ENCODE results near the gene RAB7B. TPM values are rescaled to one million over a fixed set of nuclear protein-coding genes. Genes with fewer than 3 reads are reported as not detected.

The RAB7B gene
- polyA plus RNA-seq, 1 donor from 2014 or later: not detected

- Mint-ChIP-seq H3K4me3 (no peak overlapping the region), H3K9me3 (no peaks in the 10 kb centered on the region), H3K36me3 (no peaks in the 10 kb centered on the region), H3K27ac (no peak overlapping the region), H3K27me3 (peaks cover 35% of the 10 kb centered on the region), H3K4me1 (peaks cover 0 to 3% (median 3%) of the 10 kb centered on the region in 3 donors)
Observed at GRCh38 chr1:205944525-205944924, 58.7 kb downstream of the RAB7B start.

GRCh38 chr1:205943245-205943644 is 60.0 kb downstream of the RAB7B start, which contains the start of gene SLC26A9:
TSS of gene SLC26A9 (minus strand) at chr1:205943456. CDS start at chr1:205935820, 7,636 bp downstream.
- Mint-ChIP-seq H3K27ac (no peak within 1 kb of the TSS), H3K36me3 (peaks cover 1% of the 10 kb centered on the region), H3K27me3 (peaks cover 42% of the 10 kb centered on the region), H3K4me1 (peaks cover 0 to 3% (median 3%) of the 10 kb centered on the region in 3 donors), H3K9me3 (no peaks in the 10 kb centered on the region), H3K4me3 (no peak within 1 kb of the TSS)

- no peak overlapping the region for H3K4me3 Mint-ChIP-seq
- peaks cover 1% of the 10 kb centered on the region for H3K36me3 Mint-ChIP-seq
- H3K27me3 Mint-ChIP-seq: peaks cover 44% of the 10 kb centered on the region
- no peaks in the 10 kb centered on the region for H3K9me3 Mint-ChIP-seq
- peaks cover 0 to 3% (median 1%) of the 10 kb centered on the region in 3 donors for H3K4me1 Mint-ChIP-seq
- H3K27ac Mint-ChIP-seq: no peak overlapping the region
Observed at GRCh38 chr1:205942631-205943159, 60.5 kb downstream of the RAB7B start.

- peaks cover 46% of the 10 kb centered on the region for H3K27me3 Mint-ChIP-seq
- H3K36me3 Mint-ChIP-seq: peaks cover 1% of the 10 kb centered on the region
- no peak overlapping the region for H3K4me3 Mint-ChIP-seq
- peak overlapping the region in 1 of 3 donors; percentile 46 for H3K27ac Mint-ChIP-seq
- H3K9me3 Mint-ChIP-seq: no peaks in the 10 kb centered on the region
- H3K4me1 Mint-ChIP-seq: peaks cover 0 to 2% (median 0%) of the 10 kb centered on the region in 3 donors
Observed at GRCh38 chr1:205940710-205941109, 62.5 kb downstream of the RAB7B start.

GRCh38 chr1:205939690-205940330 is 63.4 kb downstream of the RAB7B start:
- no peak overlapping the region for H3K4me3 Mint-ChIP-seq
- peaks cover 0 to 2% (median 0%) of the 10 kb centered on the region in 3 donors for H3K4me1 Mint-ChIP-seq
- no peaks in the 10 kb centered on the region for H3K9me3 Mint-ChIP-seq
- peaks cover 41% of the 10 kb centered on the region for H3K27me3 Mint-ChIP-seq
- no peak overlapping the region for H3K27ac Mint-ChIP-seq
- peaks cover 1% of the 10 kb centered on the region for H3K36me3 Mint-ChIP-seq

- Mint-ChIP-seq H3K27ac (no peak overlapping the region), H3K27me3 (peaks cover 37% of the 10 kb centered on the region)
Observed at GRCh38 chr1:205938682-205939081, 64.5 kb downstream of the RAB7B start.

GRCh38 chr1:205936846-205937586 is 66.2 kb downstream of the RAB7B start:
- peaks cover 0 to 2% (median 0%) of the 10 kb centered on the region in 3 donors for H3K4me1 Mint-ChIP-seq
- peaks cover 28% of the 10 kb centered on the region for H3K27me3 Mint-ChIP-seq
- H3K36me3 Mint-ChIP-seq: peaks cover 1% of the 10 kb centered on the region
- H3K9me3 Mint-ChIP-seq: no peaks in the 10 kb centered on the region
- no peak overlapping the region for H3K27ac Mint-ChIP-seq
- no peak overlapping the region for H3K4me3 Mint-ChIP-seq

More at GRCh38 chr1:205938682-205939081, 64.5 kb downstream of the RAB7B start:
- Mint-ChIP-seq H3K4me3 (no peak overlapping the region), H3K36me3 (peaks cover 1% of the 10 kb centered on the region), H3K4me1 (peaks cover 0 to 2% (median 0%) of the 10 kb centered on the region in 3 donors), H3K9me3 (no peaks in the 10 kb centered on the region)

- Mint-ChIP-seq H3K27ac (peak overlapping the region in 1 of 3 donors; percentile 17), H3K36me3 (peaks cover 1% of the 10 kb centered on the region), H3K4me1 (peaks cover 0 to 2% (median 0%) of the 10 kb centered on the region in 3 donors), H3K27me3 (peaks cover 24% of the 10 kb centered on the region), H3K4me3 (no peak overlapping the region), H3K9me3 (no peaks in the 10 kb centered on the region)
Observed at GRCh38 chr1:205936311-205936710, 66.9 kb downstream of the RAB7B start.

GRCh38 chr1:205935869-205936268 is 67.3 kb downstream of the RAB7B start:
- Mint-ChIP-seq H3K36me3 (peaks cover 1% of the 10 kb centered on the region), H3K27me3 (peaks cover 23% of the 10 kb centered on the region), H3K4me1 (peaks cover 0 to 2% (median 0%) of the 10 kb centered on the region in 3 donors), H3K27ac (peak overlapping the region in 1 of 3 donors; percentile 65), H3K9me3 (no peaks in the 10 kb centered on the region), H3K4me3 (no peak overlapping the region)

GRCh38 chr1:205934788-205935187 is 68.4 kb downstream of the RAB7B start:
- Mint-ChIP-seq H3K27ac (no peak overlapping the region), H3K9me3 (no peaks in the 10 kb centered on the region), H3K36me3 (peaks cover 1% of the 10 kb centered on the region), H3K4me1 (peaks cover 0 to under 1% (median 0%) of the 10 kb centered on the region in 3 donors), H3K4me3 (no peak overlapping the region), H3K27me3 (peaks cover 18% of the 10 kb centered on the region)

GRCh38 chr1:205933671-205934618 is 69.2 kb downstream of the RAB7B start:
- Mint-ChIP-seq H3K27me3 (peaks cover 15% of the 10 kb centered on the region), H3K4me3 (no peak overlapping the region), H3K36me3 (peaks cover 1% of the 10 kb centered on the region), H3K4me1 (no peaks in the 10 kb centered on the region), H3K27ac (peak overlapping the region in 1 of 3 donors; percentile 50), H3K9me3 (no peaks in the 10 kb centered on the region)

- peaks cover 10% of the 10 kb centered on the region for H3K27me3 Mint-ChIP-seq
- no peak overlapping the region for H3K4me3 Mint-ChIP-seq
- H3K27ac Mint-ChIP-seq: no peak overlapping the region
- no peaks in the 10 kb centered on the region for H3K9me3 Mint-ChIP-seq
- no peaks in the 10 kb centered on the region for H3K36me3 Mint-ChIP-seq
- no peaks in the 10 kb centered on the region for H3K4me1 Mint-ChIP-seq
Observed at GRCh38 chr1:205932776-205933175, 70.4 kb downstream of the RAB7B start.

GRCh38 chr1:205930799-205931281 is 72.4 kb downstream of the RAB7B start:
- Mint-ChIP-seq H3K4me3 (no peak overlapping the region), H3K9me3 (no peaks in the 10 kb centered on the region)

GRCh38 chr1:205930195-205930577 is 73.0 kb downstream of the RAB7B start:
- Mint-ChIP-seq H3K27me3 (peaks cover 4% of the 10 kb centered on the region), H3K4me1 (no peaks in the 10 kb centered on the region), H3K9me3 (no peaks in the 10 kb centered on the region), H3K27ac (no peak overlapping the region), H3K36me3 (peaks cover 3% of the 10 kb centered on the region), H3K4me3 (no peak overlapping the region)

More at GRCh38 chr1:205930799-205931281, 72.4 kb downstream of the RAB7B start:
- Mint-ChIP-seq H3K27ac (no peak overlapping the region), H3K36me3 (peaks cover 3% of the 10 kb centered on the region), H3K27me3 (peaks cover 4% of the 10 kb centered on the region), H3K4me1 (no peaks in the 10 kb centered on the region)

Measured in IgD-negative memory B cell (primary cell).